Measurements from ENCODE around the gene MBTPS1.

- no peak for TF ChIP-seq CTCF (IDR thresholded peaks at IDR 0.05)
- TF ChIP-seq POLR2A (IDR thresholded peaks at IDR 0.05): no peak
Measured at GRCh38 chr16:84052071-84052622, 64.6 kb downstream of the MBTPS1 start.

Data from thyroid gland (tissue), 4 donors.